GM12873 (cell line): ENCODE results near the gene ARV1.

Experiments used
- TF ChIP-seq, protein P1 (sequence below): IDR thresholded peaks from 2 replicates; pipeline ENCODE4 v1.5.1; 2012; ENCODE audit warnings: low read depth, mild to moderate bottlenecking, moderate library complexity, low read length, control low read depth; ENCODE audit not compliant: insufficient read depth; ENCODE audit errors: missing control alignments

The ARV1 gene

DNA sequence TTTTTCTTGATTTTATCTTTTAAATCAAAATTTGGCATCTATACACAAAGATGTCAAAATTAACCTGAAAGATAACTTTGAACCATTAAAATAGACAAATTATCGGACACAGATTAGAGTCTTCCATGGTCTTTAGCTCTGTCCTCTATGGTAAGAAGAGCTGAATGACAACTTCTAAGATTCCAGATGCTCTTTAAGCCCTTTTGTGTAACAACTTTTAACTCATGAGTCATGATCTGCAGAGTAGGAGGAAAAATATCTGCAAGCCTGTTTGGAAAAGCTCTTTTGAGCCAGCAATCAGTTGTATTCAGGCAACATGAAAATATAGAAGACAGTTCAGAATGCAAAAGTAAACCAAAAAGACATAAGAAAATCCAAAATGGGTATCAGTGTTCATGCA lies 38.0 kb upstream of the ARV1 start:
- TF ChIP-seq, protein P1, sequence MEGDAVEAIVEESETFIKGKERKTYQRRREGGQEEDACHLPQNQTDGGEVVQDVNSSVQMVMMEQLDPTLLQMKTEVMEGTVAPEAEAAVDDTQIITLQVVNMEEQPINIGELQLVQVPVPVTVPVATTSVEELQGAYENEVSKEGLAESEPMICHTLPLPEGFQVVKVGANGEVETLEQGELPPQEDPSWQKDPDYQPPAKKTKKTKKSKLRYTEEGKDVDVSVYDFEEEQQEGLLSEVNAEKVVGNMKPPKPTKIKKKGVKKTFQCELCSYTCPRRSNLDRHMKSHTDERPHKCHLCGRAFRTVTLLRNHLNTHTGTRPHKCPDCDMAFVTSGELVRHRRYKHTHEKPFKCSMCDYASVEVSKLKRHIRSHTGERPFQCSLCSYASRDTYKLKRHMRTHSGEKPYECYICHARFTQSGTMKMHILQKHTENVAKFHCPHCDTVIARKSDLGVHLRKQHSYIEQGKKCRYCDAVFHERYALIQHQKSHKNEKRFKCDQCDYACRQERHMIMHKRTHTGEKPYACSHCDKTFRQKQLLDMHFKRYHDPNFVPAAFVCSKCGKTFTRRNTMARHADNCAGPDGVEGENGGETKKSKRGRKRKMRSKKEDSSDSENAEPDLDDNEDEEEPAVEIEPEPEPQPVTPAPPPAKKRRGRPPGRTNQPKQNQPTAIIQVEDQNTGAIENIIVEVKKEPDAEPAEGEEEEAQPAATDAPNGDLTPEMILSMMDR = no peak

DNA sequence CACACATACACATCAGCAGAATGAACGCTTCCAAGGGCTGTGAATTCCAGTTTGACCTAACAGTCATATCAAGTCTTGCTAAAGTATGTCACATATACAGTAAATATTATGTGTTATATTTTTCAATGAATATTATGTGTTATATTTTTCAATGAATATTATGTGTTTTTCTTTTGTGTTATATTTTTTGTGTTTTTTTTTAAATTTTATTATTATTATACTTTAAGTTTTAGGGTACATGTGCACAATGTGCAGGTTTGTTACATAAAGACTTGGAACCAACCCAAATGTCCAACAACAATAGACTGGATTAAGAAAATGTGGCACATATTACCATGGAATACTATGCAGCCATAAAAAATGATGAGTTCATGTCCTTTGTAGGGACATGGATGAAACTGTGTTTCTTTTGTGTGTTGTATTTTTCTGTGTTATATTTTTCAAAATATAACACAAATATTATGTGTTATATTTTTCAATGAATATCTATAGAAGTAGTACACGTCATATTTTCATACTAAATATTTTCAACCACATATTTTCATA lies 35.8 kb upstream of the ARV1 start:
- TF ChIP-seq, protein P1 = no peak

DNA sequence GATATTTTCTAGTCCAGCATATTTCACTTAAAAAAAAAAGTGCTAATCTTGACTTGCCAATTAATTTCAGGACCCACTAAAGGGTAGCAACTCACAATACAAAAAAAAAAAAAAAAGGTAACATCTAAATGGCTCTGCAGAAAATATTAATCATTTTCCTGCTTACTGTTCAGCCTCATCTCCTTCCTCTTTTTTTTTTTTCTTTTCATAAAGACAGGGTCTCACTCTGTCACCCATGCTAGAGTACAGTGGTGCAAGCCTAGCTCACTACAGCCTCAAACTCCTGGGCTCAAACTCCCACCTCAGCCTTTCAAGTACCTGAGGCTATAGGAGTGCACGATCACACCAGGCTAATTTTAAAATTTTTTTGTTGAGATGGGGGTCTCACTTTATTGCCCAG lies 30.6 kb upstream of the ARV1 start:
- TF ChIP-seq, protein P1 = no peak

DNA sequence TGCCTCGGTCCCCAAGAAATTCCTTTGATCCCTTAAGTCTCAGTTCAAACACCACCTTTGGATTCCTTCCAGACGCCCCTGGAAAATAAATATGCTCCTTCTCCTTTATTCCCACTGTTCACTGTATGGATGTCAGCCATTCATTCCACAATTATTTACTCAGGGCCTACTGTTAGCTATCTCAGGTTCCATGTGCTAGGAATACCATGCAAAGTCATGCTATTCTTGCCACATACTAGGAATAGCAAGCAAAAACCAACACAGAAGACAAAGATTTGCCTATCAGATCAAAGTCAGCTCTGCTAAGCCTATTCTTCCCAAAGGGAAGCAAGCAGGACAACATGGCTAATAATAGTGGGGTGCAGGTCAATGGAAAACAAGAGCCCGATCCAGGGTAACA lies 30.0 kb upstream of the ARV1 start:
- TF ChIP-seq, protein P1 = no peak

DNA sequence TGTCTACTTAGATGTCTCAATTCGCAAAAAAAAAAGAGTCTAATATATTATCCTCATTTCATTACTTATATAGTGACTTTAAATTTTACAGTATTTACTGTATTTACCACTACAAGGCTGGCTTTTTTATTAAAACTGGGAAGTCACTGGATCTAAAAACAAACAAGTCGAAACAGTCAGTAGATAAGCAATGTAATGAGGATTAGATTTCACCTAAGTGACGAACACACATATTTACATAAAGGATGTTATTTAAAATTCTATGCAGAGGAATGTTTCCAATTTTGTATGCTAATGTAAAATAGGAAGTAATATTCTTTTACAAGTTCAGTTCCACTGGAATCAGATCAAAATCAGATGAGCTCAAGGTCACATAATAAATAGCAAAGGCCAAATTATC lies 28.5 kb upstream of the ARV1 start:
- TF ChIP-seq, protein P1 = no peak

DNA sequence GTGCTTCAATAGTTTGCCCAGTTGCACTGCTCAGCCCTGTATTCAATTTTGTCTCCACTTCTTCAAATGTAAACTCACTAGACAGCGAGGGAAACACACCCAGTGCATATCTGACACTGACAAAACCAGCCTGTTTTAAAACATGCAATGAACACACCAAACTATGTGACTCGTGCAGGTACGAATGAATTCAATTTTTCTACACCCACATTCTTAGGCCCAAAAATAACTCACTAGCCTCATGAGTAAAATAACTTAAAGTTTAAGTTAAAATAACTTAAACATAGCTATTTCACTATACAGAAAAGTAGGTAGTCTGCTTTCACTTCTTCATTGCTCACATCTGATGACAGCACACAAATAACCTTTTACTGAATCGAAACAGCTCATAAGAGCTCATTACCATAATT lies 21.3 kb upstream of the ARV1 start:
- TF ChIP-seq, protein P1 = no peak

DNA sequence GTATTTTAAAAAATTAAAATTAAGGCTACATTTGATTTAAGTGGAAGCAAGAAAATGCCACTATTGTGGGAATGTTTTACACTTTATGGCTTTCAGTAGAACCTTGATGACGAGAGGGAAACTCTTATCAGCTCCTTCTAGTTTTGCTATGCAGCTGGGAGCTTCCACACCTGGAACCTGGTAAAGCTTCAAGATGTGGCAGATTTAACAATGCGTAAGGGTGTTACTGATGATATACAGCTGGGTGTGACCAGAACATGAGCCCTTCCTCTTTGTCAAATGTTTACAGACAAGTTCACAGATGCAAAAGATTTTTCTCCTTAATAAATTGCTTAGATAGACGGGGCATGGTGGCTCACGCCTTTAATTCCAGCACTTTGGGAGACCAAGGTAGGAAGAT lies 20.5 kb upstream of the ARV1 start:
- TF ChIP-seq, protein P1 = no peak
